Hematopoietic multipotent progenitor cell treated with erythropoietin and hydrocortisone succinate and interleukin-3 and kit ligand, for 6 days (in vitro differentiated cells): Measurements from ENCODE around the gene KIRREL3.
A peak's percentile ranks its signal among the peaks of the same experiment; 100 is the strongest.

ENCODE experiments used
- DNase-seq: peaks from one replicate; pipeline ENCODE4 v3.0.0-alpha.2; 2015

Gene KIRREL3

GRCh38 chr11:127000291-127000968 is at the start of gene KIRREL3:
Gene KIRREL3 (minus strand): TSS chr11:127000770.
- DNase-seq = no peak

GRCh38 chr11:127050186-127050585 is 49.6 kb upstream of the KIRREL3 start:
- no peak for DNase-seq

GRCh38 chr11:127049486-127049885 is 48.9 kb upstream of the KIRREL3 start:
- no peak for DNase-seq

- no peak for DNase-seq
Observed at GRCh38 chr11:127044535-127044934, 44.0 kb upstream of the KIRREL3 start.

- DNase-seq = no peak
Observed at GRCh38 chr11:127042445-127042844, 41.9 kb upstream of the KIRREL3 start.

GRCh38 chr11:127039591-127039990 is 39.0 kb upstream of the KIRREL3 start:
- no peak for DNase-seq

- no peak for DNase-seq
Observed at GRCh38 chr11:127037596-127037995, 37.0 kb upstream of the KIRREL3 start.

GRCh38 chr11:127037001-127037400 is 36.4 kb upstream of the KIRREL3 start:
- DNase-seq = no peak

- no peak for DNase-seq
Observed at GRCh38 chr11:127035824-127036223, 35.3 kb upstream of the KIRREL3 start.

GRCh38 chr11:127034973-127035372 is 34.4 kb upstream of the KIRREL3 start:
- no peak for DNase-seq

GRCh38 chr11:127028648-127029047 is 28.1 kb upstream of the KIRREL3 start:
- no peak for DNase-seq

- no peak for DNase-seq
Observed at GRCh38 chr11:127027789-127028188, 27.2 kb upstream of the KIRREL3 start.

- no peak for DNase-seq
Observed at GRCh38 chr11:127027000-127027399, 26.4 kb upstream of the KIRREL3 start.

GRCh38 chr11:127023991-127024390 is 23.4 kb upstream of the KIRREL3 start:
- DNase-seq = no peak

- DNase-seq = no peak
Observed at GRCh38 chr11:127018683-127019279, 18.2 kb upstream of the KIRREL3 start.

- no peak for DNase-seq
Observed at GRCh38 chr11:127017482-127017881, 16.9 kb upstream of the KIRREL3 start.

GRCh38 chr11:127013550-127013949 is 13.0 kb upstream of the KIRREL3 start:
- no peak for DNase-seq

GRCh38 chr11:127006311-127006710 is 5.7 kb upstream of the KIRREL3 start:
- no peak for DNase-seq

- peak; percentile 27 for DNase-seq
Observed at GRCh38 chr11:127003260-127003981, 2.9 kb upstream of the KIRREL3 start.

- no peak for DNase-seq
Observed at GRCh38 chr11:127002669-127003259, 2.2 kb upstream of the KIRREL3 start.

GRCh38 chr11:127000981-127001380 is 411 bp upstream of the KIRREL3 start:
- no peak for DNase-seq

GRCh38 chr11:126999366-126999765 is 1.2 kb downstream of the KIRREL3 start:
- DNase-seq = no peak

- DNase-seq = no peak
Observed at GRCh38 chr11:126997641-126998040, 2.9 kb downstream of the KIRREL3 start.

GRCh38 chr11:126997196-126997595 is 3.4 kb downstream of the KIRREL3 start:
- no peak for DNase-seq
